Measurements from ENCODE around the gene NFKBIL1. TPM values are rescaled to one million over a fixed set of nuclear protein-coding genes. Genes with fewer than 3 reads are reported as not detected.
A peak's percentile ranks its signal among the peaks of the same experiment; 100 is the strongest.

The NFKBIL1 gene
- total RNA-seq, 1 donor from 2014 or later = 17.8 TPM

DNA sequence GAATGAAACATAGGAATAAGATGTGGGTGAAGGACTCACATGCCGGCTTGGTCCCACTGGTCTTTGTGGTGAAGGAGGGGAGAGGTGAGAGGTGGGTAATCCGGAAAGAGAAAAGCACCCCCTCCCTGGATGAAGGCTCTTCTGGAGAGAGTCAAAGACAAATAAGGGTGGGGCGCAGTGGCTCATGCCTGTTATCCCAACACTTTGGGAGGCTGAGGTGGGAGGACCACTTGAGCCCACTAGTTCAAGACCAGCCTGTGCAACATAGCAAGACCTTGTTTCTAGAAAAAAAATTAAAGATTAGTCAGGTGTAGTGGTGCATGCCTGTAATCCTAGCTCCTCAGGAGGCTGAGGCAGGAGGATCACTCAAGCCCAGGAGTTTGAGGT lies 31.7 kb downstream of the NFKBIL1 start:
- ATAC-seq (no peak), DNase-seq (no peak)
- no peaks in the 10 kb centered on the region for H3K27me3 ChIP-seq (ENCODE audit: low read depth)
- no peak overlapping the region for H3K4me3 ChIP-seq
- peaks cover 35% of the 10 kb centered on the region for H3K4me1 ChIP-seq
- no peaks in the 10 kb centered on the region for H3K36me3 ChIP-seq
- no peaks in the 10 kb centered on the region for H3K9me3 ChIP-seq
- TF ChIP-seq CTCF (IDR thresholded peaks at IDR 0.05) = no peak
- intact Hi-C loops (cut with DNase I) = no loop called here
- no peak overlapping the region for H3K27ac ChIP-seq

DNA sequence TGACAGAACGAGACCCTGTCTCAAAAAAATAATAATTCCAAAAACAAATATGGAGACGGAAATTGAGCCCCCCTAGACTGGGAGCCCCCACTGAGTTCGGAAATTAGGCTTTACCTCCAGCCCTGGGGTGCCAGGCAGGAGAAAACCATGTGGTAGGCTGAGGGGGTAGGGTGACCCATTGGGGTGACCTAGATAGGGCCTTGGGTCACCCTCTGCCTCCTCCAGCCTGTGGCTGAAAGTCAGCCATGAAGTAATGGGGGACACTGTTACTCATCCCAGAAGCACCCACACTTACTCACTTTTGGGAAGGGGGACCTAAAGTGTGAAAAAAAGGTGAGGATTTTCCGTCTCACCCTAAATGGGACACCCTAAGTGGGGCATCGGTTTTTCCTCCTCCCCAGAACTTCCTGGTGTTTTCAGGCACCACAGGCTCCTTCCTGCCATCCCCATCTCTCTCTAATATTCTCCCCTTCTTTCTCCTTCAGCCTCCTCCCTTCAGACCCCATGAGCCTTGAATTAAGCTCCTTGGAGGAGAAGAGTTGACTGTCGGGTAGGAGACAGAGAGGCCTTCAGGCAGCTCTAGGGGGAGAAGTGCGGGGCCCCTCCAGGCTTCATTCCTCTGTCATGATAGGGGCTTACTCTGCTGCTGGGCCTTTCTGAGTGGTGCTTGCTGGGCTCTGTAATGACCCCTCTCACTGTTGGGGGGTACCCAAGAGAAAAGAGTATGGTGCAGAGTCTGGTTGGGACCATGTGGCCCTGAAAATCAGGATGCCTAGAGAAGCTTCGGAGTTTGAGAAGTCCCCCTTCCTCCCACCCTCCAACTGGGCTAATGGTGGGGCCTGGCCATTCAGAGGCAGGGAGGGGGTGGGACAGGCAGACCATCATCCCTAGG lies 32.4 kb downstream of the NFKBIL1 start:
- peak overlapping the region; percentile 79 for H3K4me3 ChIP-seq
- H3K36me3 ChIP-seq = no peaks in the 10 kb centered on the region
- intact Hi-C loops (cut with DNase I) = no loop called here
- H3K27me3 ChIP-seq (ENCODE audit: low read depth) = no peaks in the 10 kb centered on the region
- no peak for TF ChIP-seq CTCF (IDR thresholded peaks at IDR 0.05)
- ATAC-seq (no peak), DNase-seq (no peak)
- H3K4me1 ChIP-seq = peaks cover 41% of the 10 kb centered on the region
- H3K9me3 ChIP-seq = no peaks in the 10 kb centered on the region
- H3K27ac ChIP-seq = peak overlapping the region; percentile 84

DNA sequence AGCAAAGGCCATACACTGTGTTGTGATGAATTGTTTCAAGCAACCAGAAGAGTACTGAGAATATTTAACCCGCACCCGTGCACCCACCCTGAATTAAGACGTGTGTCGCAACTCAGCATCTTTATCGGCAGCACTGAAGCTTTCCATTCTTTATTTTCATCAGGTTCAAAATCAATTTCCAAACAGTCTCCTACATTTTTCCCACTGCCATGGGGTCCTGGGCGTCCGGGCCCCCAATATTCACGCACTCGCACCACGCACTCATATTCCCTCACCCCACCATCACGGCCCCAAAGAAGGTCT lies 33.0 kb downstream of the NFKBIL1 start:
- peak overlapping the region; percentile 84 for H3K27ac ChIP-seq
- intact Hi-C loops (cut with DNase I) = no loop called here
- no peak for TF ChIP-seq CTCF (IDR thresholded peaks at IDR 0.05)
- peak overlapping the region; percentile 79 for H3K4me3 ChIP-seq
- no peak for DNase-seq
- H3K9me3 ChIP-seq = no peaks in the 10 kb centered on the region
- peaks cover 47% of the 10 kb centered on the region for H3K4me1 ChIP-seq
- ATAC-seq = no peak
- no peaks in the 10 kb centered on the region for H3K27me3 ChIP-seq (ENCODE audit: low read depth)
- H3K36me3 ChIP-seq = no peaks in the 10 kb centered on the region

DNA sequence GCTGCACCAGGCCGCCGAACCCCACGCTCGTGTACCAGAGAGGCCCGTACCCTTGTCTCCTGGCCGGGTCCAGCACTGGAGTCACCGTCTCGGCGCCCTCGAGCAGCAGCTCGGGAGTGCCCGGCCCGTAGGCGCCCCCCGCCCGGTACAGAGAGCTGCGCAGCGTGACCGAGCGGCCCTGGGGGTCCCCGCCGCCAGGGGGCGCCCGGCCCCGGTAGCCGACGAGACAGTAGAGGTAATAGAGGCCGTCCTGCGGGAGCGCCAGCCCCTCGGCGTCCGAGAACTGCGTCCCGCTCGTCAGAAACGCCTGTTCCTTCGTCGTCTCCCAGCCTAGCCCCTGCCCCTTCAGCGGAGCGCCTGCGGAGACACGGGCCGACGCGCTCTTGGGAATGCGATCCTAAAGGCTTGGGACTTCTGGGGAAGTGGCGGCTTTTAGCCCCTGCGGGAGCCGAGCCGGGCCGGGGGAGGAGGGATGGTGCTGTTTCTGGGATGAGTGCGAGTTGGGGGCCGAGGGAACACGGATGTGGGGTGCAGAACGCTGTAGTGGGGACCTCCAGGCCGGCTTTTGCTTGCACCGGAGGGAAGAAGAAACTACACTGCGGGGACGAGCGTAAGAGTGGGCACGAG lies 33.5 kb downstream of the NFKBIL1 start:
- H3K27me3 ChIP-seq (ENCODE audit: low read depth) = no peaks in the 10 kb centered on the region
- intact Hi-C loops (cut with DNase I) = no loop called here
- DNase-seq (peak; percentile 94), ATAC-seq (peak; percentile 98 to 99)
- TF ChIP-seq CTCF (IDR thresholded peaks at IDR 0.05) = peak; percentile 99
- no peaks in the 10 kb centered on the region for H3K36me3 ChIP-seq
- H3K9me3 ChIP-seq = no peaks in the 10 kb centered on the region
- peaks cover 52% of the 10 kb centered on the region for H3K4me1 ChIP-seq
- H3K4me3 ChIP-seq = peak overlapping the region; percentile 79
- H3K27ac ChIP-seq = peak overlapping the region; percentile 84

DNA sequence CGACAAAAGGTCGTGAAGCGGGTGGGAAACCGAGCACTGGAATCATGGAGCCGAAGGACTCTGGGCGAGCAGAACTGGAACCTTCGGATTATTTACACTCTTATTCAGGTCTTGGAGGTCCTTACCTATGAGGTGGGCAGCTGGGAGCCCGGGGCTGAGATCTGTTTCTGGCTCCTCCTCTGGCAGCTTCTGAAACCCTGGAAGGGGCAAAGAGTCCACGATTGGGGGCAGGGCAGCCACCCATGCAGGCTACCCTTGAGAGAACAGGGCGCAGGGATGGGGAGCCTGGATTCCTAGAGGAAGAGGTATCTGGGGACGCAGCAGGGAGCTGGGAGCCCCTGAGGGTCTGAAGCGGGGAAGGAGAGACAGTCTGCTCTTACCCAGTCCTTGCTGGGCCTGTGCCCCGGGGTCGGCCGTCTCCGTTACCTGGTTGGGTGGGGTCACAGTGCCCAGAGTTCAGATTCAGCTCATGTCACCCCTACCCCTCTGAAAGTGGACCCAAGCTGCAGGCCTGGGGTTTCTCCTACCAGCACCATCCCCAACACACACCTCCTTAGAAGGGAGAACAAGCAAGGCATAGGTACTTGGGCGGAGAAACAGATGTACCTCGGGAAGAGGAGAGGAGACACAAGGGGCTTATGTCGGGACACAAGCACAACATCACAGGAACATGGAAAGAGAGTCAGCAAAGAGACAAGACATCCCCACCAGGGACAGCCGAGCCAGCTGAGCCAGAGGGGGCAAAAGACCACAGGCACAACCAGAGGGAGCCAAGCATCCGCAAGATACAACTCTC lies 34.2 kb downstream of the NFKBIL1 start:
- H3K4me3 ChIP-seq = peak overlapping the region; percentile 79
- H3K4me1 ChIP-seq = peaks cover 57% of the 10 kb centered on the region
- TF ChIP-seq CTCF (IDR thresholded peaks at IDR 0.05) = no peak
- DNase-seq (no peak), ATAC-seq (peak; percentile 5 to 13)
- peak overlapping the region; percentile 84 for H3K27ac ChIP-seq
- H3K36me3 ChIP-seq = no peaks in the 10 kb centered on the region
- no peaks in the 10 kb centered on the region for H3K27me3 ChIP-seq (ENCODE audit: low read depth)
- intact Hi-C loops (cut with DNase I) = no loop called here
- H3K9me3 ChIP-seq = no peaks in the 10 kb centered on the region

All from lower lobe of right lung (tissue), 2 donors.